Fibroblast of the aortic adventitia (primary cell): Measurements from ENCODE around the gene ZNF836. TPM values are rescaled to one million over a fixed set of nuclear protein-coding genes. Genes with fewer than 3 reads are reported as not detected.

ENCODE experiments used
- DNase-seq: peaks from one replicate; pipeline ENCODE4 v3.0.0-alpha.2; 2010; ENCODE audit warnings: low read depth
- H3K4me3 ChIP-seq: 2 replicates; pipeline ENCODE4 v1.5.1; 2011; ENCODE audit warnings: low read depth, mild to moderate bottlenecking, control low read depth, low read length, moderate library complexity
- total RNA-seq: library from RNA; depleted of rRNA; stranded (reverse); fragments of >200 nt; gene quantifications from 2 replicates; pipeline ENCODE4 v1.2.3, GENCODE V29; 2012; ENCODE audit warnings: low replicate concordance
- TF ChIP-seq, protein P1 (sequence below): IDR thresholded peaks from 2 replicates; pipeline ENCODE4 v1.5.1; 2011; ENCODE audit warnings: mild to moderate bottlenecking, low read length, control low read depth, inconsistent platforms; ENCODE audit not compliant: insufficient read depth

ZNF836 gene
- total RNA-seq, 1 donor = 11.3 TPM

DNA sequence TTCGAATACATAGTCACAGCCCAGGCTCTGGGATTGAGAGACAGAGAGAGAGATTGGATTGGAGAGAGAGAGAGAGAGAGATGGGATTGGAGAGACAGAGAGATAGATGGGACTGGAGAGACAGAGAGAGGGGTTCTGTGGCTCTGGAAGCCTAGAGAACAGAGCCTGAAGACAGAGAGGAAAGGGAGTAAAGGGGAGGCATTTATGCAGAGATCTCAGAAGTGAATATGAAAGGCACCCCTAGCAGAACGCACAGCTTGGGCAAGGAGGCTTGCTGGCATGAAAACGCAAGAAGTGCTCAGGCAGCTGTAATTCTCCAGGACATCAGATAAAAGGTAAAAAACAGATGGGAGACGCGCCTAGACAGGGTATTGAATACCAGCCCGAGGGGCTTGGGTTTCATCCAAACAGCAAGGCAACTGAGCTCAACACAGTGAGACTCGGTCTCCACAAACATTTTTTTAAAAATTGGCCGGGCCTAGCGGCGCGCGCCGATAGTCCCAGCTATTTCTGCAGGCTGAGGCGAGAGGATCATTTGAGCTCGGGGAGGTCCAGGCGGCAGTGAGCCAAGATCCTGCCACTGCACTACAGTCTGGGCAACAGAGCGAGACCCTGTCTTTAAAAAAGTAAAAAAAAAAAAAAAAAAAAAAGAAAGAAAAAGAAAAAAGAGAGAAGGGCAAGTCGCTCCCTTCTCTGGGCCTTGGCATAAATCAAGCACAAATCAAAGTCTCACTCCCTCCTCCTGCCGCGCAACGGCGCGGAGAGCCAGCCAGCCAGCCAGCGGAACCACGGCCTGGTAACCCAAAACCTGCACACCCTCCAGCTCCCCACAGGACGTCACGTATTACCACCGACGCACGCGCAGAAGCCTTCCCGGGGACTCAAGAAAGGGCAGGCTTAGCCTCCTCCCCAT is 17.7 kb upstream of the ZNF836 start:
- peak overlapping the region; percentile 57 for H3K4me3 ChIP-seq
- TF ChIP-seq, protein P1, sequence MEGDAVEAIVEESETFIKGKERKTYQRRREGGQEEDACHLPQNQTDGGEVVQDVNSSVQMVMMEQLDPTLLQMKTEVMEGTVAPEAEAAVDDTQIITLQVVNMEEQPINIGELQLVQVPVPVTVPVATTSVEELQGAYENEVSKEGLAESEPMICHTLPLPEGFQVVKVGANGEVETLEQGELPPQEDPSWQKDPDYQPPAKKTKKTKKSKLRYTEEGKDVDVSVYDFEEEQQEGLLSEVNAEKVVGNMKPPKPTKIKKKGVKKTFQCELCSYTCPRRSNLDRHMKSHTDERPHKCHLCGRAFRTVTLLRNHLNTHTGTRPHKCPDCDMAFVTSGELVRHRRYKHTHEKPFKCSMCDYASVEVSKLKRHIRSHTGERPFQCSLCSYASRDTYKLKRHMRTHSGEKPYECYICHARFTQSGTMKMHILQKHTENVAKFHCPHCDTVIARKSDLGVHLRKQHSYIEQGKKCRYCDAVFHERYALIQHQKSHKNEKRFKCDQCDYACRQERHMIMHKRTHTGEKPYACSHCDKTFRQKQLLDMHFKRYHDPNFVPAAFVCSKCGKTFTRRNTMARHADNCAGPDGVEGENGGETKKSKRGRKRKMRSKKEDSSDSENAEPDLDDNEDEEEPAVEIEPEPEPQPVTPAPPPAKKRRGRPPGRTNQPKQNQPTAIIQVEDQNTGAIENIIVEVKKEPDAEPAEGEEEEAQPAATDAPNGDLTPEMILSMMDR = no peak
- no peak for DNase-seq

DNA sequence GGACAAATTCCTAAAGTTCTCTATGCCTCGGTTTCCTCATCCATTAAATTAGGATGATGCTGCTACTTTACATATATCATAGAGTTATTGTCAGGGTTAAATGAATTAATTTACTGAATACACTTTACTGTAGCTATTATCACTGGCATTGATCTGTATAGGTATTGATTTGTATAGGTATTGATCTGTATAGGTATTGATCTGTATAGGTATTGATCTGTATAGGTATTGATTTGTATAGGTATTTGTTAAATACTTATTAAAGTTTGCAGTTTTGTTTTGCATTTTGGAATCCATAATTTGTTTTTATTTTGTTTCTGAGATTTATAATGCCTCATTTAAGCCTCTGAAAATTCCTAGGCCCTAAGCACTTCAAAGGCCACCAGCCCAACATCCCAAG is 16.0 kb upstream of the ZNF836 start:
- H3K4me3 ChIP-seq = no peak overlapping the region
- no peak for DNase-seq
- TF ChIP-seq, protein P1 = no peak

DNA sequence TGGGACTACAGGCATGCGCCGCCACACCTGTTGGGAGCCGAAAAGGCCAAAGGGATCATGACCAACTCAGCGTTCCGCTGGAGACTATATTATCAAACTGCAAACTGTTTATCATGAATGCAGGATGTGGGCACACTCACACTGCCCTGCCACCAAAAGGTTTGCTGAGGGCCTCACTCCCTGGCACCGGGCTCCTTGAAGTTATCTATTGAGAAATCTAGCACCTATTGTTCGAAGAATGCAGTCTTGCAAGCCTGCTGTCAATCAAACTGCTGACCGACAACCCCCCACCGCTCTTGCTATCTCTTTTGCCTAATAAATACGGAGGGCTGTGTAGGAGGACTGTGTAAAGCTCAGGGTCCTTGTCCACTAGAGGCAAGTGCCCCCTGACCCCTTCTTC is 5.2 kb upstream of the ZNF836 start:
- no peak for DNase-seq
- H3K4me3 ChIP-seq = no peak overlapping the region
- TF ChIP-seq, protein P1 = no peak

DNA sequence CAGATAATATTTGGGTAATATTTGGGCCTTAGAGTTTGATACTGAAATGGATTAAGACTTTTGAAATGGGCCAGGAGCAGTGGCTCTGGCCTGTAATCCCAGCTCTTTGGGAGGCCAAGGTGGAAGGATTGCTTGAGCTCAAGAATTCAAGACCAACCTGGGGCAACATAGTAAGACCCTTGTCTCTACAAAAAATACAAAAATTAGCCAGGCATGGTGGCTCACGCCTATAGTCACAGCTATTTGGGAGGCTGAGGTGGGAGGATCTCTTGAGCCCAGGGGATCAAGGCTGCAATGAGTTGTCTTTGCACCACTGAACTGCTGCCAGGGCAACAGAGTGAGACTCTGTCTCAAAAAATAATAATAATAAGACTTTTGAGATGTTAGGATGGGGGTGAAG is 926 bp upstream of the ZNF836 start:
- peak overlapping the region; percentile 92 for H3K4me3 ChIP-seq
- TF ChIP-seq, protein P1 = no peak
- no peak for DNase-seq

- TF ChIP-seq, protein P1 = no peak
- no peak for DNase-seq
- peak overlapping the region; percentile 92 for H3K4me3 ChIP-seq
These were observed 529 bp downstream of the ZNF836 start for GRCh38 chr19:52170863-52171320.

DNA sequence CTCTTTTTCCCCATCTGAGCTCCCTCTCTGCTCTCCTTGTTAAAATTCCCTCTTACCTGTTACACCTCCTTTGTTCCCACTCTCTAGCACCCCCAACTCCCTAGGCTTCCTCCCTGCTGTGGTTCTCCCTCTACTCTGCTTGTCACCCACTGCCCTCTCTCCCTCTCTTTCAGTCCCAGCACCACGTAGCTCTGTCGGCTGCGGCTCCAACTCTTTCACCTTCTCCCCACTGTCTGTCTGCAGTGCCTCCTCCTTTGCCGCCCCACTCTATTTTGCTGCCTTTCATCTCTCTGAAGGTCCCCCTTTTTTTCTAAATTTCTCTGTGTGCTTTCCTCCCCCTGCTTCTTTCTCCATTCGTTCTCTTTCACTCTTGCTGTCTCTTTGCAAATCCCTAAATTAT is 1.1 kb downstream of the ZNF836 start:
- TF ChIP-seq, protein P1 = no peak
- peak overlapping the region; percentile 92 for H3K4me3 ChIP-seq
- no peak for DNase-seq
